GM18907 (cell line): ENCODE measurements around the gene CA7.

Source experiments
- ATAC-seq: cut with Tn5 transposase; IDR thresholded peaks from one replicate; pipeline ENCODE4 v1.9.1; 2021; ENCODE audit warnings: mild to moderate bottlenecking, moderate library complexity; ENCODE audit not compliant: unreplicated experiment

Gene CA7

DNA sequence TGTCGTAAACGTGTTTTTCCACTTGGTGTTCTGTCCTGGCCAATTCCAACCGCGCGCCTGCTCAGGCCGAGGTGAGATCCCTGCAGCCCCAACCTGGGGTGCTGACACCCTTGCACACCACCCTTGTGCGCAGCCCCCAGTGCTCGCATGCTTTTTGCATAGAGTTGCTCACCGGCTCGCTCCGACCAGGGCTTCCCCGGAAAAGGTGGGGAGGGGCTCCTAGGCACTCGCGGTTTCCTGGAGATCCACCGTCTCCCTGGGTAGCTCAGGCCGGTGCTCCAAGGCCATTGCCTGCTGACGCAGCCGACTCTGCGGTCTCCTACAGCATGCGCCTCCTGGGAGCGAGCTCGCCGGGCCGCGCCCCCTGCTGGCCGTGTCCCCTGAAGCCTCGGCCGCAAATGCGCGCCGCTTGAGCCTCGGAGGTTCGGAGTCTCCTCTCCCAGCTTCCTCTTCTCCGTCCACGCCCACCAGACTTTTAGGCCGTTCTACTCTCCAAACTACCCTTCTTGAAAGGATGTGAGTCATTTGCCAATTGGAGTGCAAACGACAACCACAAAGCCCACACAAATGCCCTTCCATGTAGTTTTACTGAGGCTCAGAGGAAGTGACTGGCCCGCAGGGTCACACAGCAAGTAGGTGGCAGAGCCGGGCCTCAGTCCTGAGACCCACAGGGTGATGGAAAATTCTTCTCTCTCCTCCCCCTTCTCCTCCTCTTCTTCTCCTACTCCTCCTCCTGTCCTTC is 28.9 kb downstream of the CA7 start:
- peak; percentile 87 for ATAC-seq

DNA sequence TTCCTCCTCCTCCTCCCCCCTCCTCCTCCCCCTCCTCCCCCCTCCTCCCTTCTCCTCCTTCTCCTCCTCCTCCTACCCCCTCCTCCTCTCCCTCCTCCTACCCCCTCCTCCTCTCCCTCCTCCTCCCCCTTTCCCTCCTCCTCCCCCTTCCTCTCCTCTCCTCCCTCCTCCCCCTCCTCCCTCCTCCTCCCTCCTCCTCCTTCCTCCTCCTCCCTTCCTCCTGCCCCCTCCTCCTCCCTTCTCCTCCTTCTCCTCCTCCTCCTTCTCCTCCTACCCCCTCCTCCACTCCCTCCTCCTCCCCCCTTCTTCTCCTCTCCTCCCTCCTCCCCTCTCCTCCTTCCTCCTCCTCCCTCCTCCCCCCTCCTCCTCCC is 29.5 kb downstream of the CA7 start:
- no peak for ATAC-seq

- no peak for ATAC-seq
Measured at GRCh38 chr16:66874079-66874775, 30.0 kb downstream of the CA7 start.

DNA sequence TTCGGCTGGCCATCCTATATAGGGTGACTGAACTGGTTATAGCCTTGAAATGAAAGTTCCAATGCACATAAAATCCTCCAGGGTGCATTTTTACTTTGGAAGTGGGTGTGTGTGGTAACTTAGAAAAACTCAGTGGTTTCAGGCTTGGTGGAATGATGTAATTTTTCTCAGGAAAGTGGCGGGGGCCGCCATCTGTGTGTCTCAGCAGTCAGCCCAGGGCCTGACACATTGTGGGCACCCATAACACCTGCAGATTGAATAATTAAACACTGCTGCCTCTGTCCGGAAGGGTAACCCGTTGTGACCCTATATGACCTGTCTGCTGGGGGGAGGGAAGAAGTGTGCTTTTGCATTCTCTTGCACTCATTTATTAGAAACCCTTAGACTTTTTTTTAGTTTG is 33.9 kb downstream of the CA7 start:
- ATAC-seq, result no peak

DNA sequence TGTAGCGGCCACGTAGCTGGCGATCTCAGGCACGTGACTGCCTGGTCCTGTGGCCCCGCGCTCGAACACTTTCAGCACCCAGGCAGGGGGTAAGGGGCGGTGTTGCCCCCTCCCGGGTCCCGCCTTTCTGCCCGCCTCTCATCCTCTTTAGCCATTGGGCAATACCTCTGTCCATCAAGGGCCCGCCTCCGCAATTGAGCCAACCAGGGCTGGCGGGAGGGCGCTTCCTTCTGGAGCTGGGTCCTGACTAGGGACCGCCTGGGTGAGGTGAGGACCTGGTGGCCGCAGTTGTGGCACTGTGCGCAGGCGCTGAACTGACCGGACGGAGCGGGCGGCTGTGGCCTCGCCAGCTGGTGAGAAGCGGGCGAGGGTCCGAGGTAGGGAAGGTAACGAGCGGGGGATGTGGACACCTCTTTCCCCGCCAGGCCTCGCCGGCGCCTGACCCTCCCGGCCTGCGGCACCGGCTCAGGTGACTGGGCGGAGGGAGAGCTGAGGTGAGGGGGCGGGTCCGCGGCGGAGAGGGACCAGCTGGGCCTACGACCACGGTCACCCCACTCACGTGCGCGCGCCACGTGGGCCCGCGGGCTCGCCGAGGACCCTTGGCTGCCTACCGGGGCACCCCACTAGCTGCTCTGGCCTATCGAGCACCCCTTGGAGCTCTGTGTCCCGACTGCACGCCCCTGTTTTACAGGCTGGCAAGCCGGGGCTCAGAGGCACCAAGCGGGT is 36.2 kb downstream of the CA7 start, which contains the start of gene PDP2:
PDP2 (plus strand) TSS at position 228 of the 726 bp plus-strand sequence. CDS start 3,770 bp downstream, outside the sequence.
- peak; percentile 97 for ATAC-seq

DNA sequence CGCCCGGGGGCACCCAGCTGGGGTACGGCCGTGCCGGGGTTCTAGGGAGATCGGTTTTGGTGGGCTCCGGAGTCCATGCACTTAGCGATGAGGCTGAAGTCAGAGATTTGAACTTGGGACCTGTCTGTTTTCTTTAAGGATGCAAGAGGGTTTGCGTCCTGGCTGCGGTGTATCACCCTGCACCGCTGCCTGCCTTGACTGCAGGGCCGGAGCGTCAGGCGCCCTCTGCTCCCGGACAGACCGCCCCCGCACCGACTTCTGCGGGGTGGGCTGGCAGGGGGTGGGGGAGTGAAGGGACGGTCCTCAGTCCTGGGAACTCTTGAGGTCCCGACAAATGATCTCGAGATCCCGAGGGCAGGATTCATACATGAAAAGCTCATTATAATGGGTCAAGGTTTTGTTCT is 36.8 kb downstream of the CA7 start:
- ATAC-seq, result no peak

DNA sequence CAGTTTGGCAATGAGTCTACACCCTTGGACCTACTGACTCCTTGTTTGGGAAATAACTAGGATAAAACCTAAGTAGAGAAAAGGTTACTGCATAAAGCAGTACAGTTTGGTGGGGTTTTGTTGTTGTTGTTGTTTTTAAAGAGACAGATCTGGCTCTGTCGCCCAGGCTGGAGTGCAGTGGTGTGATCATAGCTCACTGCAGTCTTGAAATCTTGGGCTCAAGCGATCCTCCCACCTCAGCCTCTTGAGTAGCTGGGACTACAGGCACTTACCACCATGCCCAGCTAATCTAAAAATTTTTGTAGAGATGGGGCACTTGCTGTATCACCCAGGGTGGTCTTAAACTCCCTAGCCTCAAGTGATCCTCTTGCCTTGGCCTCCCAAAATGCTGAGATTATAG is 37.3 kb downstream of the CA7 start:
- no peak for ATAC-seq

DNA sequence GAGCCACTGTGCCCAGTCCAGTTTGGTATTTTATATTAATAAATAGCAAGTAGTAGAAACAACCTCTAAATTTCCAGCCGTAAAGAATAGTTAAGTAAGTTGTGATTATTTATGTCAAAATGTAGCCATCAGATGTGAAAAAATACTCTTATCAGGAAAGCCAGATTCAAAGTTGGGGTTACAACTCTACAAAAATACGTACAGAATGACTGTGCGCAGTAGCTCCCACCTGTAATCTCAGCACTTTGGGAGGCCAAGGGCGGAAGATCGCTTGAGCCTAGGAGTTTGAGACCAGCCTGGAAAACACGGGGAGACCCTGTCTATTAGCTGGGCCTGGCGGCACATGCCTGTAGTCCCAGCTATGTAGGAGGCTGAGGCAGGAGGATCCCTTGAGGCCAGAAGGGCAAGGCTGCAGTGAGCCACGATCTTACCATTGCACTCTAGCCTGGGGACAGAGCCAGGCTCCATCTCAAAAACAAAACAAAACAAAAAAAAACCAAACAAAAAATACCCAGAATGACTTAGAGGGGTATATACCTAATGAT is 37.8 kb downstream of the CA7 start:
- ATAC-seq, result no peak

GRCh38 chr16:66882702-66883101 is 38.5 kb downstream of the CA7 start:
- no peak for ATAC-seq

DNA sequence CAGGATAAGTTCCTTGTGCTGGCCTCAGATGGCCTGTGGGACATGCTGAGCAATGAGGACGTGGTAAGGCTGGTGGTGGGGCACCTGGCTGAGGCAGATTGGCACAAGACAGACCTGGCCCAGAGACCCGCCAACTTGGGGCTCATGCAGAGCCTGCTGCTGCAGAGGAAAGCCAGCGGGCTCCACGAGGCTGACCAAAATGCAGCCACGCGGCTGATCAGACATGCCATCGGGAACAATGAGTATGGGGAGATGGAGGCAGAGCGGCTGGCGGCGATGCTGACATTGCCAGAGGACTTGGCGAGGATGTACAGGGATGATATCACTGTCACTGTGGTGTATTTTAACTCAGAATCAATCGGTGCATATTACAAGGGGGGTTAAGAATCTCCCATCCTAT is 41.3 kb downstream of the CA7 start:
- ATAC-seq, result no peak

DNA sequence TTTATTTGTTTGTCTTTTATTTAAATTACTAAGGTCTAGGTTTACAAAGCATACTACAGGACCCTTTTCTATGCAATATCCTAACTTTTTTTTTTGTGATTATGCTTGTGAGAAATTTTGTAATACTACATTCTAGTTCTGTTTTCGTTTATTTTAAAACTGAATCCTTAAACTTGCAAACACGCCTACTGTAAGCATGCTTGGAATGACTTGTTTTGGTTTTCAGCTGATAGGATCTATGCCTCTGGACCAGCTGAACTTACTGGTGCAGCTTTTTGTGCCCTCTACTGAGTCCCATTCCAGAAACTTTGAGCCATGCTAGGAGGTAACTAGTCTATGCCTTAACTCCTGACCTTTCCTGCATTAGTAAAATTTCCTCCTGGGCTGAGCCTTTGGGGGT is 42.1 kb downstream of the CA7 start:
- no peak for ATAC-seq

- ATAC-seq, result no peak
Measured at GRCh38 chr16:66886914-66887313, 42.7 kb downstream of the CA7 start.

DNA sequence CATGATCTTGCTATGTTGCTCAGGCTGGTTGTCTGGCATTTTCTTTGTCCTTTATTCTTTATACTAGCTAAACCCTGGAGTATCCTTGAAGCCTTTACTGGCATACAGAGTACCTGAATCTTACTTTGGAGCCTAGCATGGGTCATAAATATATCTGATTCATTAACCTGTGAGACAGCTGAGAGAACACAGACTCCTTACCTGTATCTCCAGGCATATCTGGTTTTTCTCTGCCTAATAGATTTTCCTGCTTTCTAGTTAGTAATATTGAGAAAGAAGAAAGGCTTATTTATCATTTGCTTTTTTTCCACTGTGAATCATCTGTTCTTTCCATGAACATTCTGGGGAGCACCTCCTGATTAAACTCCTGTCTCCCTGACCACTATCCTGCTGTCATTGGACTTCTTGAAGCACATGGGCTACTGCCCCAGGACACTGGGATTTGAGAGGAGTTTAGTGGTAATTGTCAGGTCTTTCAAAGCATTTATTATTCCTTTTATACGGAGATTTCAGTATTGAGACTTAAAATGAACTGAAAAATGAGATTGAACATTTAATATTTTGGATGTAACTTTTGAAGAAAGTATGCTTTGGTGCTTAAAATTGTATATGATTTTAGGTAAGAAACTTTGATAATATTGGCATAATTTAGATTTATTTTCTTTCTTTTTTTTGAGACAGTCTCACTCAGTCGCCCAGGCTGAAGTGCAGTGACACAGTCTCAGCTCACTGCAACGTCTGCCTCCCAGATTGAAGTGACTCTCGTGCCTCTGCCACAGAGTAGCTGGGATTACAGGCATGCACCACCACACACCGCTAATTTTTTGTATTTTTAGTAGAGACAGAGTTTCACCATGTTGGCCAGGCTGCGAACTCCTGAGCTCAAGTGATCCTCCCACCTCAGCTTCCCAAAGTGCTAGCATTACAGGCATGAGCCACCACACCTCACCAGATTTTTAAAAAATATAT is 44.7 kb downstream of the CA7 start:
- no peak for ATAC-seq

DNA sequence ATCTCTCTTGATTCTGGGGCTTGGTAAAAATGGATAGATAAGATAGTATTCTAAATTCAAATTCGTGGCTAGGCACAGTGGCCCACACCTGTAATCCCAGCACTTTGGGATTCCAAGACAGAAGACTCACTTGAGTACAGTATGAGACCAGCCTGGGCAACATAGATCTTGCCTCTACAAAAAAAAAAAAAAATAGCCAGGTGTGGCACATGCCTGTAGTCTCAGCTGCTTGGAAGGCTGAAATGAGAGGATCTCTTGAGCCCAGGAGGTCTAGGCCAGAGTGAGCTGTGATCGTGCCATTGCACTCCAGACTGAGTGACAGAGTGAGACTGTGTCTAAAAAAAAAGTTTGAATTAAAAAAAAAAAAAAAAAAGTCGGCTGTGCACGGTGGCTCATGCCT is 45.4 kb downstream of the CA7 start:
- ATAC-seq, result no peak

GRCh38 chr16:66890799-66891198 is 46.6 kb downstream of the CA7 start:
- ATAC-seq, result no peak

GRCh38 chr16:66891360-66891759 is 47.1 kb downstream of the CA7 start:
- no peak for ATAC-seq

DNA sequence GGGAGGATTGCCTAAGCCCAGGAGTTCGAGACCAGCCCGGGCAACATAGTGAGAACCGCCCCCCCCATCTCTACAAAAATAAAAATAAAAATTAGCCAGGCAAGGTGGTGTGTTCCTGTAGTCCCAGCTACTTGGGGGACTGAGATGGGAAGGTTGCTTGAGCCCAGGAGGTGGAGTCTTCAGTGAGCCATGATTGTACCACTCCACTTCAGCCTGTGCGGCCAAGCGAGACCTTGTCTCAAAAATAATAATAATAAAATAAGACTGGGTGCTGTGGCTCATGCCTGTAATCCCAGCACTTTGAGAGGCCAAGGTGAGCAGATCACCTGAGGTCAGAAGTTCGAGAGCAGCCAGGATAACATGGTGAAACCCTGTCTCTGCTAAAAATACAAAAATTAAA is 47.6 kb downstream of the CA7 start:
- no peak for ATAC-seq

DNA sequence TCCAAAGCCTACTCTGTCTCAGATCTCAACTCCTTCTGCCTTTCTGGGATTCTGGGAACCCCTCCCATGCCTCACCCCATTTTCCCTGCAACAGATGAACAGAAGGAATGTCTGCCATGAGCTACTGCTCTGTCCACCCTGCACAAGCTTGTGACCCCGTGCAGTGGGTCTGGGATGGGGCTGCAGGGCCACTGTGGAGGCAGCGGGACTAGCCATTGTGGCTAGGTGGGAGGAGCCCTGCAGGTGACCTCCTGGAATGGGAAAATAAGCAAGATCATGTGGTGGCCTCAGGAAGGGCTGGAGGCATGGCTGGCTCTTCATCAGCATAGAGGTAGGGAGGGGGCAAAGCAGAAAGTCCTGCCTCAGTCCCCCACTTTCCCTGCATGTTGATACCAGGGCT is 49.8 kb downstream of the CA7 start:
- no peak for ATAC-seq

DNA sequence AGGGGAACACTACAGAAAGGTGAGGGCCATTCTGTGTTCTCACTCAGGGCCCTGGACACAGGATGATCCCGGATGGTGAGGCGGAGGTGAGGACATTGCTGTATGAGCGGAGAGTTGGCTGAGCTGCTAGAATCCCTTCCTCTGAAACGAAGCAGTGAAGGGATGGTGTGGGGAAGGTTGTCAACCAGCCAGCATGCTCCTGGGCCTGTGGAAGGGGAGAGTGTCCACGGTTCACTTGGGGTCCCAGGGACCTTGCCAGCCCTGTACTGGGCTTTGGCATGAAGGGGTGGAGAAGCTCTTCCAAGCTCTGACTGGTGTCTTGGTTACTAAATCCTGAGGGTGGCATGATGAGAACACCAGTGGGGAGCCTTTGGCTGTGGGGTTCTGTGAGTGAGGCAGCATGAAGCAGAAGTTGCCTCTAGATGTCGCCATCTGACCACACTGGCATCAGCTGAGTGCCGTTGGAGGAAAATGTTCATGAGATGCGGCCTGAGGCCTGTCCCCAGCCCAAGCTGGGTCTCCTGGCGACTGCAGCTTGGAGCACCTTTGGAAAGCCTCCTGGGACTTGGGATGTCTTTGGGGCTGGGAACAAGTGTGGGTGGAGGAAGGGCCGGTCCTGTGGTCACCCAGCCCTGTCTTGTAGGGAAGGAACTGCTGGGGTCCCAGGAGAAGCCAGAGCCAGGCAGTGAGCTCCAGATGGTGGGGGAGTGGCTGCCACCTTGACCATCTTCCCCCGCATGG is 50.9 kb downstream of the CA7 start:
- no peak for ATAC-seq

DNA sequence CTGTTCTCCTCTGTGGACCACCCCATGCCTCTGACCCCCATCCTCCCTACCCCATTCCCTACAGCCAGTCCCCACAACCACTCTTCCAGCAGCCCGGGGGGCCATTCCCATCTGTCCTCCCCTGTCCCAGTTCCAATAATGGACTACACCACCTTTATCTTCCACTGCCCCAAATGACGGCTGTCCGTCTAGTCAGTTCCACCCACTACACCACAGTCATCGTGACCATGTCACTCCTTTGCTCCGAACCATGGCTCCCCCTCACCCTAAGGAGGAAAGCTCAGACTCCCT is 51.4 kb downstream of the CA7 start:
- ATAC-seq, result no peak
